Stimulated activated CD4-positive, alpha-beta T cell treated with anti-CD3 and anti-CD28 coated beads, TNF-alpha, amount 100 ng/mL, for 1 hour (primary cell): ENCODE results near the gene FYTTD1.

Experiments used
- DNase-seq, 3 donors: peaks; one replicate each; pipeline ENCODE4 v3.0.0-alpha.2; 2020; ENCODE audit warnings: low read depth in 3 of 3, low spot score in 1 of 3

Gene FYTTD1

DNA sequence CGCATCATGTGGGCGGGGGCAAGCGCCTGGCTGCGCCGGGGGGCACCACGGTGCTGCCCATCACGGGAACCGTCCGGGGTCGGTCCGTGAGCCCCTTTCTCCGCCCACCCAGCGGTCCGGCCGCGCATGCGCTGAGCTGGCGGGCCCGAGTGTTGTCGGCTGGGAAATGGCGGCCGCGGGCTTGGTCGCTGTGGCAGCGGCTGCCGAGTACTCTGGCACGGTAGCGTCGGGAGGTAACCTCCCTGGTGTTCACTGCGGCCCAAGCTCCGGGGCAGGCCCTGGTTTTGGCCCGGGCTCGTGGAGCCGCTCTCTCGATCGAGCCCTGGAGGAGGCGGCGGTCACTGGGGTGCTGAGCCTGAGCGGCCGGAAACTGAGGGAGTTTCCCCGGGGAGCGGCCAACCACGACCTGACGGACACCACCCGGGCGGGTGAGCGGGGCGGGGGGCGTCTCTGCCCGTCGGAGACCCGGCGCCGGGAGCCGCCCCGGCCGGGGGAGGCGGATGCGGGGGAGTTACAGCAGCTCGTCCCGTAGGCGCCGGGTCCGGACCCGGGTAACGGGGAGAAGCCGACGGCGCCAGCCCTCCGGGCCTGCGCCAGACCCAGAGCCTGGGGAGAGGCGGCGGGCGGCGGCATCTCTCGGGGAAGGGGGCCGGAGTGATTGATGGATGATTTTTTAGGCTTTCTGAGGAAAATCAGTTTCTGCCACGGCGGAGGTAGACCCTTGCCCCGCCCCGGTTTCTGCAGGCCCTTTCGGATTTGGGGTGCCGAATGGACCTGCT, 41.6 kb downstream of the FYTTD1 start, which contains the start of gene LRCH3:
Gene LRCH3 (plus strand): TSS at position 142 of the 779 bp plus-strand sequence. CDS start 25 bp downstream, at position 167.
- peak; percentile 44 to 77 (median 68) for DNase-seq

DNA sequence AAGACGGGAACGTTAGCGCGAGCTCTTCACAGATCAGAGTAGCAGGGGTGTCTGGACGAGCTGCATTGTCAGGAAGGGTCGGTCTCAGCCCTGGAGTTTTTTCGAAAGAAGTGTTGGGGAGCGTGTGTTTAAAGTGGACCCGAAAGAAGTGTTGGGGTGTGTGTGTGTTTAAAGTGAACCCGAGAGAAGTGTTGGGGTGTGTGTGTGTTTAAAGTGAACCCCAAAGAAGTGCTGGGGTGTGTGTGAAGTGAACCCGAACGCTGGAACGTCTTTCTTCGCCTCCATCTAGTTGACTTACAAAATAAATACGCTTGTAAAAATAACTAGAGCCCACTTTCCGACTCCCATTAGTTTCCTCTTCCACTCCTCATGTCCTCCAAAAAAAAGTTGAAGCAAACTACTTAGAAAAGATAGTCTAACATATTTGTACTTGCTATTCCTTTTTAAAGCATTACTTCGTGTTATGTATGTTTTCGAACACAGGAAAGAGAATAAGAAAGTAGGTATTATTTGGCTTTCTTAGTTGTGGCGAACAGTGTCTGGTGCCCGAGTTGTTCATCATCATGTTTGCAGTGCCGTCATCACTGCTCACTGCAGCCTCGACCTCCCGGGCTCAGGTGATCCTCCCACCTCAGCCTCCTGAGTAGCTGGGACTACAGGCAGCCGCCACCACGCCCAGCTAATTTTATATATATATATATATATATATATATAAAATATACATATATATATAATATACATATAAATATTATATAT, 42.4 kb downstream of the FYTTD1 start:
- no peak for DNase-seq

DNA sequence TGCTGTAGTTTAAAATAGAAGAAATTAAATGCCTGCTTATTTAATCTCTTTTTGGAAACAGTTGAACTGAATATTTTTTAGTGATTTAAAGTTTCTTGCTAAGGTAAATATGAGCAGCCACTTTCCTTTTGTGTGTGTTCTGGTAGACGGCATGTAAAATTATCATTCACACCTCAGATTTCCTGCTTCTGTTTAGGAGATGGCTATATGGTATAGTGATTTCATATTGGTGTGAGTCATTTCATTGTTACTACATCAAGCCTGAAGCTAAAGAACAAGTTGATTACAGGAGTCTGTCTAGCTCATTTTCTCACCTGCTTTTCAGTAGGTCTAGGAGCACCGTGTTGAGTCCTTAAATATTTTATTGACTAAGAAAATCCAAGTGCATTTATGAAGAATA, 43.6 kb downstream of the FYTTD1 start:
- no peak for DNase-seq

DNA sequence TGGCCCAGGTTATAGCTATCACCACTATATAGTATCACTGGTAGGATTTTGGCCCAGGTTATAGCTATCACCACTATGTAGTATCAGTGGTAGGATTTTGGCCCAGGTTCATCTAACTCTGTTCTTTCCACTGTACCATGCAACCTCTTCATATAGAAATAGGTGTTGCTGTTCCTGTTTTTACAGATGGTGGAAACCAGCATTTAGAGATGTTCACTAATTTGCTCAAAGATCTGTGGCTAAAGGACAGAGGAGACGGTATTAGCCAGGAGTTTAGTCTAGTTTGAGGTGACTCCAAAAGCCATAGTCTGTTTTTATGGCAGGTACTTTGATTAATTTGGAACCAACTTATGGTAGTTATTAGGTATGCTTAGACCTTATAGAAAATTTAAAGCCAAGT, 44.4 kb downstream of the FYTTD1 start:
- no peak for DNase-seq

DNA sequence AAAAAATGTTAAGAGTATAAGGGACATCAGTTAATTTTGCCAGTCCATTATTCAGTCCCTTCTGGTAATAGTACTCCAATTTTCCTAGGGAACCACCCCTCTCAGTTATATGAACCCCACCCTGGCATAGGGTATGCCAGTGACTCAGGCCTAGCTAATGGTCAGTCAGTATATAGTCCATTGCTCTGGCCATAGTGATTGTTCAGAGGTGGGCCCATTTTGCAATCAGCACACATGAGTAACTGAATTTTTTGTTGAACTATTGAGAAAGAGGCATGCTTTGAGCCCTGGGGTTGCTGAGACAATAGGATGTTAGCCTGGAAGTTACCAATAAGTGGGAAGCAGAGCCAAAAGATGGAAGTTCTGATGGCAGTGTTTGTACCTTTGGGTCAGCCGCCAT, 45.5 kb downstream of the FYTTD1 start:
- no peak for DNase-seq

DNA sequence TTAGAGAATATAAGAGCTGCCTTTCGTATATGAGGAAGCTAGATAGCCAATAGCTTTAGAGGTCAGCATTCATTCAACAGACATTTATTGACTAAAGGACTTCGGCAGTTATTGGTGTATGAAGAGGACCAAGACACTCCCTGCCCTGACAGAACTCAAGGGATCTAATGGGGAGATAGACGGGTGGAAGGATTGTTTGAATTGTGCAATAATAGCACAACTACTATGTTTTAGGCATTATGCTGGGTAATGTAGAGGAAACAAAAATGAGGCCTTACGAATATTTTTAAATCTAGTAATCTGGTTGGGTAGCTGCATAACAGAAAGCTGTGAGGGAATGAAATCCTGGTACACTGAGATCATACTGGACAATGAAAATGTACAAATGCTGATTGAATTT, 46.4 kb downstream of the FYTTD1 start:
- no peak for DNase-seq

DNA sequence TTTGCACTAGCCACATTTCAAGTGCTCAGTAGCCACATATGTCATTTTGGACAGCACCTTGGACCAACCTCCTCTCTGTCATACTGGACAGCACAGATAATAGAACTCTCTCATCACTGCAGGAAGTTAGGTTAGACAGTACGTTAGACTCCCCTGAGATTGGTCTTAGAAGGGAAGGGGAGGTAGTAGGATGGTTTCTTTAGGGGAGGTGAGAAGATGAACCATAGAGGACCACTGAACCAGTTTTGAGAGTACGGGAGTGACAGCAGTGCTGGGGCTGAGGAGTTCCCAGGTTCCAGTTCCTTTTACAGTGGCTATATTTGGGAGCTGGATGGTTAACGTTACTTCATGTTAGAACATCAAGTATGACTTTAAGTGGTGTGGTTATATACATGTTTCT, 49.2 kb downstream of the FYTTD1 start:
- no peak for DNase-seq

DNA sequence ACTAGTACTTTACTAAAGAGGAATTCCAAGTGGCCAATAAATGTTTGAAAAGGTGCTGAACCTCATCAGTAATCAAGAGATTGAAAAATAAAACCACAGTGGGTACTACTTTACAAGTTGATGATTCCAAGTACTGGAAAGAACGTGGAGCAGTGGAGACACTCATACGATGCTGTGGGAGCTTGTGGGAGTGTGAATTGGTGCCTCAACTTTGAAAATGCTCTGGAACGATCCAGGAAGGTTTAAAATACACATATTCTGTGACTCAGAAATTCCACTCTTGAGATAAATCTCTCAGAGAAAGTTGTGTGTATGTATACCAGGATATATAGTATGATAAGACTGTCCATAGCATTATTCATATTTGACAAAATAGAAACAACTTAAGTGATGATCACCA, 50.7 kb downstream of the FYTTD1 start:
- DNase-seq: no peak

DNA sequence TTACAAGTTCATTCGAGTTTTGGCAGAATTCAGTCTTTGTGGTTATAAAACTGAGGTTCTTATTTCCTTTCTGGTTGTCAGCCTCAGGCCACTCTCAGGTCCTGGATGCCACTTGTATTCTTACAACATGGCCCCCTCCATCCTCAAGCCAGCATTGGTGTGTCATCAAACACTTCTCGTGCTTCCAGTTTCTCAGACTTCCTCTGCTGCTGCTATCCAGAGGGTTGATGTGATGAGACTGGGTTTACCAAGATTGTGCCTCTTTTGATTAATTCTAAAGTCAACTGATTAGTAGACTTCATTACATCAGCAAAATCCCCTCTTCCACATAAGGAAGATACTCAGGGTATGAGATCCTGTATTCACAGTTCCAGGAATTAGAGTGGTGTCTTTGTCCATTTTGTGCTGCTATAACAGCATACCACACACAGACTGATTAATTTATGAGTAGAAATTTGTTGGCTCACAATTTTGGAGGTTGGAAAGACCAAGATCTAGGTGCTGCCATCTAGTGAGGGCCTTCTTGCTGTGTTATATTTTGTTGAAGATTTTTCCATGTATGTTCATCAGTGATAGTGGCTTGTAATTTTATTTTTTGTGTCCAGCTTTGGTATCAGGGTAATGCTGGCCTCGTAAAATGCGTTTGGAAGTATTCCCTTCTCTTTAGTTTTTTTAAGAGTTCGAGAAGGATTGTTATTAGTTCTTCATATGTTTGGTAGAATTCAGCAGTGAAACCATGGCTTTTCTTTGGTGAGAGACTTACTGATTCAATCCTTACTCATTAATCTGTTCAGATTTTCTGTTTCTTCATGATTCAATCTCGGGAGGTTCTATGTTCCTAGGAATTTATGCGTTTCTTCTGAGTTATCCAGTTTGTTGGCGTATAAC, 52.5 kb downstream of the FYTTD1 start:
- no peak for DNase-seq

DNA sequence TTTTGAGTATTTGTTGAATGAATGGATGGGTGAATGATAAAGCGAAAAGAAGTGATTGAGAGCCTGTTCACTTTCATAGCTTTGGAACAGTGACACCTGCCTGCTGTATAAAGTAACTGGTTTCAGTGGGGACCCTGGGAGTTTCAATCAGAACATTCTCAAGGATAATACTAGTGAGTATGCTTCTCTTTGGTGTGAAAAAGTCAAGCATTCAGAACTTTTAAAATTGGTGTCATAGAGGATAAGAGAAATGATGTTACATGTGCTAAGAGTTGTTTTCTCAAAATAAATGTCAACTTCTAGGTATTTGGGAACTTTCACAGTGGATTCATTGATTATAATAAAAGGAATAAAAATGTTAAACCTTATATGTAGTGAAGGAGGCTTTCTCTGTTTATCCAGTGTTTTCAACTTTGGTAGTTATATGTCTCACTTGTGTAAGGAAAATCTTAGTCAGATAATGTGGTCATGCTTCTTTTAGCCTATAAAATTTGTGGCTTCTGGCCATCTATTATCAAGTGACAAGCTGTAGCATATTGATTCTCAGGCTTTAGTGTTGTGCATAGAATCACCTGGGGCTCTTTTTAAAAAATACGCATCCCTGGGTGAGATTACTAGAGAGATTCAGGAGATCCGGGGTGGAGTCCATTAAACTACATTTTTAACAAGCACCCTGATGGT, 53.2 kb downstream of the FYTTD1 start:
- DNase-seq: no peak

DNA sequence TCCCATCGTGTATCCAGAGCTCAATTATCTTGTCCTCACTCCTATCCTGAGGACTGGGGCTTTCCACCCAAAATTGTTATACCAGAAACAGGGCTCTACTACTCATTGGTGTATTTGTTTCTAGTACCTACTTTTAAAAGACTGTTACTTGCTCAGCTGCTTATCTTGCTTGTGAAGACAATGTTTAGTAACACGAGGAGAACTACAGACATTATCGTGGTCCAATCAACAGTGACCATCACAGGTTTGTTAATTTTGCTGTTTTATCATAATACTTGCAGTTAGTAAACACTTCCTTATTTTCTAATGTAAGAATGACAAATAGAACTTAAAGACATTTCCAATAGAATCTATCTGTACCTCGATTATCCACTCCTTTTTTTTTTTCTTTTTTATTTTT, 54.8 kb downstream of the FYTTD1 start:
- no peak for DNase-seq

DNA sequence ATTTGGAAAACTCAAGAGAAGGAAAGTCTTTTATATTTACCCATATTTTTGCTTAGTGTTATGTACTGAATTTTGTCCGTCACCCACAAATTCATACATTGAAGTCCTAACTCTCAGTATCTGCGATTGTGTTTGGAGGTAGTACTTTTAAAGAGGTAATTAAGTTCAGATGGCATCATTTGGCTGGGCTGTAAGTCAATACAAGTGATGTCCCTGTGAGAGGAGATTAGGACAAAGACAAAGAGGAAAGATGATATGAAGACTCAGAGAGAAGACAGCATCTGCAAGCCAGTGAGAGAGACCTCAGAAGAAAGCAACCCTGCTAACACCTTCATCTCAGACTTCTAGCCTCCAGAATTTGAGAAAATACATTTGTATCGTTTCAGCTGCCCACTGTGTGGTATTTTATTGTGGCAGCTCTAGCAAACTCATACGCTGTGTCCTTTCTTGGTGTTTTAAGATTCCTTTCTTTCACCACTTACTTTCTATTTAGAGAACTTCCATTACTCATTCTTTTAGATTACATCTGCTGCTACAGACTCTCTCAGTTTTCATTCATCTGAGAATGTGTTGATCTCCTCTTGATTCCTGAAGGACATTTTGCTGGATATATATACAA, 58.4 kb downstream of the FYTTD1 start:
- DNase-seq: no peak

DNA sequence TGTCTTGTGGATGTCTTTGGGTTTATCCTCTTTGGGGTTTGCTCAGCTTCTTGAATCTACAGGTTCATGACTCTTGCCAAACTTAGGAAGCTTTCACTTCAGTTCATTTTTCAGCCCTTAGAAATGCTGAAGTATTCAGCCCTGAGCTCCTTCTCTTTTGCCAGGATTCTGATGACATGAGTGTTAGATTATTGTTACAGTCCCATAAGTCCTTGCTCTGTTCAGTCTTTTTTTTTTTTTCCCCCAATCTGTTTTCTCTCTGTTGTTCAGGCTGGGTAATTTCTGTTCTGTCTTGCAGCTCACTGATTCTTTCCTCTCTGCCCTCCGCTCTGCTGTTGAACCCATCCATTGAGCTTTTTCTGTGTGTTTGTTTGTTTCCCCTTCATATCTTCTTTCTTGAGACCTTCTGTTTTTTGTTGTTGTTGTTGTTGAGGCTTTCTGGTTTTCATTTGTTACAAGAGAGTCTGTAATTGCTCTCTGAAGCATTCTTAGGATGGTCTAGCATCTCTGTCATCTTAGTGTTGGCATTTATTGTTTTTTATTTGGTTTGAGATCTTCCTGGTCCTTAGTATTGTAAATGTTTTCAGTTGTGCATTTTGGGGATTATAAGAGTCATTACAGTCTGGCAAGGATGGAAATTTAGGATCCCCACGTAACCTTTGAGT, 59.8 kb downstream of the FYTTD1 start:
- DNase-seq: no peak

DNA sequence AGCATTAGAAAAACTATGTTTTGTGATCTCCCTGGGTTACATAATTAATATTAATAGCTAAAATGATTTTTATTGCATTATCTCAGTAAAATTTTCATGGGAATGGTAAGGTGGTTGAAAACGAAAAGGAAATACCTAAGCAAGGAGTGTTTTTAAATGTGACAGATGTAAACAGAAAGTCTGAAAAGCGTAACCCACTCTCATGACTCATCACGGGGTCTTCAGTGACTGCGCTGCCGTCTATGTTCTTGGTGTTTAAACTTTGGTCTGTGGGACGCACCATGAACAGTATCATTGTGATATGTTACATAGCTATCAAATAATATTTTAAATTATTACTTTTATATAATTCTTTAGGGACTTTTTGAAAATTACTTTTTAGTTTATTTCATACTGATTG, 61.2 kb downstream of the FYTTD1 start:
- no peak for DNase-seq

DNA sequence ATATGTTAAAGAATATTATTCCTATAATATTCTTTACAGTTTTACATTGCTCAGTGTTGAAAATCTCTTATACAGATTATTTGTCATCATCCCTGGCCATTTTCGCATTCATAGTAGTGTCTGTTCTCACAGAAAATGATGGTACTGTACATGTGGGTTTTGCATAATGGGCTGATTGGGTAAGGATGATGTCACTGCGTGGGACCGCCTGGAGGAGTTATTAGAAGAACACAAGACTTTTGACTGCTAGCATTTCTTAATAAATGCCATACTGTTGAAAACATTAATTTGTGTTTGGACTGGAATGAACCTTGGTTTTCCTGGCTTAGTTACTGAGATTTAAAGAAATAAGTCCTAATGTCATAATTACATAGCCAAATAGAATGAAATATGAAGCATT, 61.7 kb downstream of the FYTTD1 start:
- DNase-seq: no peak

DNA sequence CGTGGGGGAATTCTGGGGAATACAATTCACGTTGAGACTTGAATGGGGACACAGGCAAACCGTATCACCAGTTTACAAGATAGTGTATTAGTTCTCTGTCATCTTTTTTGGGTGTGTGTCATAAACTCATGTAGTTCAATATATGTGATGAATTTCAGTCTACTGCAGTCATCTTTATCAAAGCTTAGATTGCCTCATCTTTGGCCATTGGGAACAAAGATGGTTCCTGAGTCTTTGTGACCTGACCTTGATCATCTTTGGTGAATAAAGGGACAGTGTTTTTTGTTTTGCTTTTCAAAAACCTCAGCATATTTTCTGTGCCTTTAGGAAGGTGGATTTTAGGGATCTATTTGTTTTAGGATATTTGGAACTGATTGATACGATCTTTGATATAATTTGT, 64.7 kb downstream of the FYTTD1 start:
- no peak for DNase-seq

DNA sequence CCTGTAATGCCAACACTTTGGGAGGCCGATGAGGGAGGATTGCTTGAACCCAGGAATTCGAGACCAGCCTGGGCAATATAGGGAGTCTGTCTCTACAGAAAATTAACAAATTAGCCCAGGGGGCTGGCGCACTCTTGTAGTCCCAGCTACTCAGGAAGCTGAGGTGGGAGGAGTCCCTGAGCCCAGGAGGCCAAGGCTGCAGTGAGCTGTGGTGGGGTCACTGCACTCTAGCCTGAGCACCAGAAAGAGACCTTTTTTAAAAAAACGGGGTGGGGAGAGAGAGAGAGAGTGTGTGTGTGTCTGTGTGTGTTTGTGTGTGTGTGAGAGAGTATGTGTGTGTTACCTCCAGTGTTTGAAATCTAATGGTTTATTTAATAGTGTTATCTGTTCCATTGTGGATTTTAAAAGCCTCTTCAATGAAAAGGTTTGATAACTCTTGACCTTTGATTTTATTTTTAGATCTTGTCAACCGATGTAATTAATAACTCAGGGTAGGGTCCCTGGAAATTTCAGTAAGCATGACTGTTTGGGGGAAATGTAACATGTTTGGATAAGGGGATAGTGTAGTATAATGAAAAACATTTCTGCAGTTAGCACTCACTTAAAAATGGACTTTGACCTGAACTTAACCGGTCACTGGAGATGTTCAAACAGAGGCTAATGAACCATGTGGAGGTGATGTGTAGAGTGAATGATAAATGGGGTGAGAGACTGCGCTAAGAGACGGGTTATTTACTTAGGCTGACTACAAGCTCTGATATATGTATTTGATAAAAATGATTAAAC, 71.1 kb downstream of the FYTTD1 start:
- DNase-seq: no peak

DNA sequence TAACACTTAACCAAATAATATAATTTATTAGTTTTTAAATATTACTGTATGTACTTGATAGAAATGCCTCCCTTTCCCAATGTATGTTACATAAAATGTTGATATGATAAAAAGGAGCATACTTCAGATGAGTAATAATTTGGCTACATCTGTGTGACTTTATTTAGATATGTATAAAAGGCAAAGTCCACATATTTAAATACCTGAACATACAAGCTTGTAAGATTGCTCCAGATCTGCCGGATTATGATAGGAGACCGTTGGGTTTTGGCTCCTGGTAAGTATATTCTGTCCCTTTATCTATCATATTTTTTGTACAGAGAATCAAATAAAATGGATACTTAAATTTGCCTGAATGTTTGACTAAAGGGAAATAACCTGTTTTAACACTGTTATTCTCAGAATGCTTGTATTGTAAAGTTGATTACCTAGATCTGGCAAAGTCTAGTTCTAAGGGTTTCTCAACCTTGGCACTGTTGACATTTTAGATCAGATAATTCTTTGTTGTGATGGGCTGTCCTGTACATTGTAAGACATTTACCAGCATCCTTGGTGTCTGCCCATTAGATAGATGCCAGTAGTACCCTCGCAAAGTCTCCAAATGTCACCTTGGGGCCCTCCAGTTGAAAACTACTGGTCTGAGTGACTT, 79.8 kb downstream of the FYTTD1 start:
- no peak for DNase-seq
